Esophagus squamous epithelium (tissue), 5 donors: ENCODE results near the gene WDFY1. TPM values are rescaled to one million over a fixed set of nuclear protein-coding genes. Genes with fewer than 3 reads are reported as not detected.

ENCODE experiments used
- DNase-seq: peaks from one replicate; lab custom pipeline; 2025; lab: John Stamatoyannopoulos, UW
- H3K27ac ChIP-seq, 4 donors: fragments of 200-600 bp; sonication (generic); one replicate each; pipeline ENCODE4 v1.5.1; 2016 to 2019; ENCODE audit warnings: mild to moderate bottlenecking in 1 of 4
- H3K27me3 ChIP-seq, 4 donors: fragments of 200-600 bp; sonication (generic); 1 replicate in 3 of 4; 2 replicates in 1 of 4; pipeline versions ENCODE4 v1.5.1 to v1.6.0; 2017 to 2021; ENCODE audit warnings: antibody characterized with exemption in 1 of 4
- H3K36me3 ChIP-seq, 3 donors: fragments of 200-600 bp; sonication (generic); one replicate each; pipeline ENCODE4 v1.5.1; 2016 to 2019
- H3K4me1 ChIP-seq, 3 donors: fragments of 200-600 bp; sonication (generic); one replicate each; pipeline ENCODE4 v1.5.1; 2017 to 2019
- H3K4me3 ChIP-seq, 4 donors: fragments of 200-600 bp; sonication (generic); 1 replicate in 3 of 4; 2 replicates in 1 of 4; pipeline ENCODE4 v1.5.1; 2016 to 2019; ENCODE audit warnings: mild to moderate bottlenecking in 2 of 4, moderate library complexity in 1 of 4
- H3K9me3 ChIP-seq, 3 donors: fragments of 200-600 bp; sonication (generic); one replicate each; pipeline ENCODE4 v1.5.1; 2016 to 2019
- POLR2A ChIP-seq, 4 donors: fragments of 450-650 bp; IDR thresholded peaks; one replicate each; pipeline ENCODE4 v1.6.1; 2017; ENCODE audit warnings: antibody characterized with exemption in 4 of 4, mild to moderate bottlenecking in 4 of 4, moderate library complexity in 3 of 4
- WGBS, 2 donors: methylation state at CpG; one replicate each; pipeline ENCODE4 v1.1.5; 2018; 5-methylcytosine and 5-hydroxymethylcytosine counted together
- intact Hi-C: fragments of 100-400 bp; cut with DNase I; formaldehyde crosslinking; loops from one replicate; pipeline ENCODE4 v1.15.0; 2022
- total RNA-seq, 4 donors: library from RNA; depleted of rRNA; stranded (reverse); fragments of >200 nt; gene quantifications; one replicate each; pipeline ENCODE4 v1.1.0, GENCODE V29; 2016
- TF ChIP-seq, protein P1 (sequence below), 6 experiments: fragments of 450-650 bp in 4 of 6; fragments of 200-600 bp in 2 of 6; sonication (generic) in 2 of 6; IDR thresholded peaks; one replicate each; pipeline ENCODE4 v1.5.1; 2016 to 2019; ENCODE audit warnings: antibody characterized with exemption in 6 of 6, mild to moderate bottlenecking in 4 of 6, moderate library complexity in 4 of 6
- donor health status: DM: yes; HTN: yes; CAD: no.

WDFY1 gene
- total RNA-seq, 4 donors from 2014 or later, result 13.8 to 36.4 (median 21.3) TPM

DNA sequence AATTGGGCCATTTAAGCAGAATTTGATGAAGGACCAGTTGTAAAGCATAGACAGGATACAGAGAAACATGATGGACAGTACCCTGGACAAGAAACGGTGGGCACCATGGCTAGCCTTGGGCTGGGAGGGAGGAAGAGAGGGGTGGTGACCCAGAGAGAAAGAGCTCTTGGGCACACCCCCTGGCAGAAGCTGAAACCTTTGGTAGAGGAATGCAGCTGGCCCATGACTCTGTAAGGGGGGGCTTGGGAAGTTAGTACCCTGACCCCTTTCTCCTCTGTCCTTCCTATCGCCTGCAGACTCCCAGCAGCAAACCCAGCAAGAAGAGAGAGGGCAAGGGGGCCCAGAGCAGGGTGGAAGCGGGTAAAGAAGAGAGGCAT lies 44.7 kb upstream of the WDFY1 start:
- no peak for TF ChIP-seq POLR2A (IDR thresholded peaks at IDR 0.05)
- TF ChIP-seq, protein P1, sequence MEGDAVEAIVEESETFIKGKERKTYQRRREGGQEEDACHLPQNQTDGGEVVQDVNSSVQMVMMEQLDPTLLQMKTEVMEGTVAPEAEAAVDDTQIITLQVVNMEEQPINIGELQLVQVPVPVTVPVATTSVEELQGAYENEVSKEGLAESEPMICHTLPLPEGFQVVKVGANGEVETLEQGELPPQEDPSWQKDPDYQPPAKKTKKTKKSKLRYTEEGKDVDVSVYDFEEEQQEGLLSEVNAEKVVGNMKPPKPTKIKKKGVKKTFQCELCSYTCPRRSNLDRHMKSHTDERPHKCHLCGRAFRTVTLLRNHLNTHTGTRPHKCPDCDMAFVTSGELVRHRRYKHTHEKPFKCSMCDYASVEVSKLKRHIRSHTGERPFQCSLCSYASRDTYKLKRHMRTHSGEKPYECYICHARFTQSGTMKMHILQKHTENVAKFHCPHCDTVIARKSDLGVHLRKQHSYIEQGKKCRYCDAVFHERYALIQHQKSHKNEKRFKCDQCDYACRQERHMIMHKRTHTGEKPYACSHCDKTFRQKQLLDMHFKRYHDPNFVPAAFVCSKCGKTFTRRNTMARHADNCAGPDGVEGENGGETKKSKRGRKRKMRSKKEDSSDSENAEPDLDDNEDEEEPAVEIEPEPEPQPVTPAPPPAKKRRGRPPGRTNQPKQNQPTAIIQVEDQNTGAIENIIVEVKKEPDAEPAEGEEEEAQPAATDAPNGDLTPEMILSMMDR (IDR thresholded peaks at IDR 0.05), result no peak
- Histone ChIP-seq H3K27ac (no peak overlapping the region), H3K36me3 (peaks cover 0 to 15% (median 0%) of the 10 kb centered on the region in 3 donors), H3K27me3 (no peaks in the 10 kb centered on the region), H3K4me1 (peaks cover 0 to 6% (median 0%) of the 10 kb centered on the region in 3 donors), H3K4me3 (no peak overlapping the region), H3K9me3 (no peaks in the 10 kb centered on the region)
- intact Hi-C loops, result no loop called here
- WGBS, 2 donors, result 76 to 78% methylated on average over 3 of the region's 3 CpGs
- no peak for DNase-seq

DNA sequence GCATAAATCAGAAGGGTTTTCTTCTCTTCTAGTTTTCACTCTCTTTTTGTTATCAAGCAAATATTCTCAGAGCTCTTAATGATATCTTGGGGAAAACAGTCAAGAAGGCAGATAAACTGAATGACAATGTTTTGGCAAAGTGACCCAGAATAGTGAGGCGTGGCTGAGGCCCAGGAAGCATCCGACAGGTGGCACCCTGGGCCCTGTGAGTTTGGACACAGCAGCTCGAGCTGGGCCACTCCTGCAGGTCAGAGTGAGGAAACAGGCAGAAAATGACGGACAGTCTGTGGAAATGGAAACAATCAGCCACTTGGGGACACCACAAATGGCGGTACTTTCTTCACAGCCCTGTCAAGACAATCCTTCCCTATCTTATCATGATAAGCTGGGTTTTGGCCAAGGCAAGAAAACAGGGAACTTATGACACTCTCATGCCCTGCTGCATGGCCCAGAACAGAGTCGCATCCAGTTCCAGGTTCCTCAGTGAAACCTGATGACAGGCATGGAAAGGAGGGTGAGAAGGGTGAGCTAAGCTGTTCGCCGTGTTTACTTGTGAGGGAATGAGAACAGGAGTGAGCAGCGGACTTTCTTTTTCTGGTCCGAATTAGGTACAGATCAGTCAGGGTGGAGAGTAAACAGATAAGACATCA lies 44.2 kb upstream of the WDFY1 start:
- Histone ChIP-seq H3K27me3 (no peaks in the 10 kb centered on the region), H3K4me3 (no peak overlapping the region), H3K4me1 (peaks cover 0 to 6% (median 0%) of the 10 kb centered on the region in 3 donors), H3K9me3 (no peaks in the 10 kb centered on the region), H3K36me3 (peaks cover 0 to 20% (median 0%) of the 10 kb centered on the region in 3 donors), H3K27ac (no peak overlapping the region)
- no peak for DNase-seq
- WGBS, 2 donors, result 85 to 86% methylated on average over 8 to 9 of the region's 10 CpGs
- intact Hi-C loops, result no loop called here
- TF ChIP-seq POLR2A (IDR thresholded peaks at IDR 0.05), result no peak
- TF ChIP-seq, protein P1 (IDR thresholded peaks at IDR 0.05), result peak in 2 of 6 experiments; percentile 14 to 23

DNA sequence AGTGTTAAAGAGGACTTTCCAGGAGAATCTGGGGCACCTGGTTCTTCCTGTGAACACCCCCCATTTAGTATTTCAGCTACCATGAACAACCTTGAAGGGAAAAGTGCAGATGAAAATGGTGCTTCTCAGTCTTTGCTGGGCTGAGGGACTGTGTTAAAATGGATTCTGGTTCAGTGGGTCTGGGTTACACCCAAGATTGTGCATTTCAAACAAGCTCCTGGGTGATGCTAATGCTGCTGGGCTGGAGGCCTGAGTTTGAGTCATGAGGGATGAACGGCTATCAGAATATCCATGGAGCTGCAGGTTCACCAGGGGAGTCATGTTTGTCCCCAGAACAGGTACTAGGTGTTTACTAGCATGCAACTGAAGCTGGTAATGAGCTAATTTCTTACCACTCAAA lies 36.1 kb upstream of the WDFY1 start:
- WGBS, 2 donors, result 78 to 100% methylated on average over 1 of the region's 1 CpG
- intact Hi-C loops, result no loop called here
- Histone ChIP-seq H3K27me3 (no peaks in the 10 kb centered on the region), H3K4me1 (peaks cover 0 to 8% (median 0%) of the 10 kb centered on the region in 3 donors), H3K9me3 (no peaks in the 10 kb centered on the region), H3K27ac (no peak overlapping the region), H3K36me3 (peaks cover 0 to 30% (median 0%) of the 10 kb centered on the region in 3 donors), H3K4me3 (no peak overlapping the region)
- TF ChIP-seq, protein P1 (IDR thresholded peaks at IDR 0.05), result no peak
- no peak for TF ChIP-seq POLR2A (IDR thresholded peaks at IDR 0.05)
- no peak for DNase-seq

DNA sequence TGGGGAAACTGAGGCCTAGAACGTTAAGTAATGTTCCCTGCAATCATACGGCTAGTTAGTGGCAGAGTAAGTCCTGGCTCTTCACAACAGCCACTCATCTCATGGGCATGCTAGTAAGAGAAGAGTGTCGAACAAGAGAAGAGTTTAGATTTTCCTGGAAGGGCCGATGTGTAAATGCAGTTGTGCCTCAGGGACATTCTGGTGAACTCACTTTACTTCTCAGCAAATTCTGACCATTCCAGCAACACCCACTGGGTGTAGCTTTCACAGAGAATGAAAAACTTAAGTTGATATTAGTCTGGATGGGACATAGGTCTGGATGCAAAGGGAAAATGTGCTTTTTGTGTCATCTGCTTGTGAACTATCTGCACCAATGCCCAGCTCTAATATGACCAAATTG lies 35.7 kb upstream of the WDFY1 start:
- Histone ChIP-seq H3K27ac (no peak overlapping the region), H3K4me3 (no peak overlapping the region), H3K36me3 (peaks cover 0 to 27% (median 0%) of the 10 kb centered on the region in 3 donors), H3K4me1 (peaks cover 0 to 13% (median 0%) of the 10 kb centered on the region in 3 donors), H3K27me3 (no peaks in the 10 kb centered on the region), H3K9me3 (no peaks in the 10 kb centered on the region)
- intact Hi-C loops, result no loop called here
- WGBS, 2 donors, result 79 to 86% methylated on average over 4 of the region's 4 CpGs
- DNase-seq, result no peak
- no peak for TF ChIP-seq POLR2A (IDR thresholded peaks at IDR 0.05)

DNA sequence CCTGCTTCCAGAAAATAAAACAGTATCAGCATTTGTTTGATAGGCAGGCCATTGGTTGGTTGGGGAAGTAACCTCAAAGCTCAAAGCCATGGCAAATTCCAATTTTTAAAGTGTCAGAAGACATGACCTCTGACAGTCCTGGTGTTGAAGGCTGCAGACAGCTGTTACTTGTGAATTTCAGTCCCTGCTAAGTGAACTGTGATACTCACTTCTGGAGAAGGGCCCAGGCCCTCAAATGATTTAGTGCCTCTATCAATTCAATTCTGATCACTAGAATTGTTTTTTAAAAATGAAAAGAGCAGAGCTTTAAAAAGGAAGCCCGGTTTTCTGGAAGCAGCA lies 35.2 kb upstream of the WDFY1 start:
- intact Hi-C loops, result no loop called here
- Histone ChIP-seq H3K36me3 (peaks cover 0 to 27% (median 0%) of the 10 kb centered on the region in 3 donors), H3K4me1 (peaks cover 0 to 14% (median 0%) of the 10 kb centered on the region in 3 donors), H3K27ac (no peak overlapping the region), H3K4me3 (no peak overlapping the region), H3K27me3 (no peaks in the 10 kb centered on the region), H3K9me3 (no peaks in the 10 kb centered on the region)
- TF ChIP-seq POLR2A (IDR thresholded peaks at IDR 0.05), result no peak
- TF ChIP-seq, protein P1 (IDR thresholded peaks at IDR 0.05), result no peak
- no peak for DNase-seq
- WGBS, 2 donors, result 75 to 83% methylated on average over 1 of the region's 1 CpG
